Hematopoietic multipotent progenitor cell treated with erythropoietin and hydrocortisone succinate and interleukin-3 and kit ligand, for 8 days (in vitro differentiated cells): Measurements from ENCODE around the gene CA9.
A peak's percentile ranks its signal among the peaks of the same experiment; 100 is the strongest.

Experiments
- DNase-seq: peaks from one replicate; pipeline ENCODE4 v3.0.0-alpha.2; 2015

CA9 gene

GRCh38 chr9:35691757-35692301 is 18.1 kb downstream of the CA9 start:
- DNase-seq: no peak

GRCh38 chr9:35695943-35696401 is 22.2 kb downstream of the CA9 start:
- no peak for DNase-seq

- peak; percentile 61 for DNase-seq
These were observed 22.9 kb downstream of the CA9 start for GRCh38 chr9:35696520-35697215.

GRCh38 chr9:35697486-35697885 is 23.8 kb downstream of the CA9 start:
- no peak for DNase-seq

- DNase-seq: no peak
These were observed 24.5 kb downstream of the CA9 start for GRCh38 chr9:35698231-35698630.

- no peak for DNase-seq
These were observed 26.3 kb downstream of the CA9 start for GRCh38 chr9:35700031-35700430.

GRCh38 chr9:35700942-35701341 is 27.2 kb downstream of the CA9 start:
- no peak for DNase-seq

GRCh38 chr9:35702696-35703095 is 29.0 kb downstream of the CA9 start:
- no peak for DNase-seq

GRCh38 chr9:35703906-35704672 is 30.4 kb downstream of the CA9 start:
- DNase-seq: no peak

GRCh38 chr9:35705372-35705771 is 31.6 kb downstream of the CA9 start:
- DNase-seq: no peak

- no peak for DNase-seq
These were observed 32.2 kb downstream of the CA9 start for GRCh38 chr9:35705836-35706430.

- no peak for DNase-seq
These were observed 33.2 kb downstream of the CA9 start for GRCh38 chr9:35706951-35707350.

- no peak for DNase-seq
These were observed 34.4 kb downstream of the CA9 start for GRCh38 chr9:35708146-35708545.

GRCh38 chr9:35710818-35711500 is 37.2 kb downstream of the CA9 start:
- DNase-seq: no peak

- no peak for DNase-seq
These were observed 38.0 kb downstream of the CA9 start for GRCh38 chr9:35711501-35712428.

GRCh38 chr9:35712762-35713400 is 39.2 kb downstream of the CA9 start:
- DNase-seq: no peak

- DNase-seq: no peak
These were observed 39.9 kb downstream of the CA9 start for GRCh38 chr9:35713578-35713977.

- no peak for DNase-seq
These were observed 40.4 kb downstream of the CA9 start for GRCh38 chr9:35714123-35714522.

- DNase-seq: no peak
These were observed 41.0 kb downstream of the CA9 start for GRCh38 chr9:35714579-35715252.

GRCh38 chr9:35716230-35716629 is 42.5 kb downstream of the CA9 start:
- DNase-seq: no peak
